ENCODE measurements around the gene CCDC71L. TPM values are rescaled to one million over a fixed set of nuclear protein-coding genes. Genes with fewer than 3 reads are reported as not detected.

Gene CCDC71L
- total and polyA plus RNA-seq, 7 donors = 2.8 to 12.4 (median 5.1) TPM

- no peak for DNase-seq
- no peak for ATAC-seq
- H3K9me3 ChIP-seq = peaks cover 8% of the 10 kb centered on the region
- H3K27me3 ChIP-seq (ENCODE audit: insufficient read depth in 3 of 3, low read length in 2 of 3) = no peaks in the 10 kb centered on the region
- H3K4me1 ChIP-seq = no peaks in the 10 kb centered on the region
- no peak for TF ChIP-seq CTCF (IDR thresholded peaks at IDR 0.05)
- 44 to 48% (median 45%) methylated on average over 6 of the region's 6 CpGs for WGBS, 3 donors
- no peaks in the 10 kb centered on the region for H3K36me3 ChIP-seq (ENCODE audit: insufficient read depth in 1 of 2, low read depth in 1 of 2)
- intact Hi-C loops (cut with DNase I) = no loop called here
- H3K4me3 ChIP-seq = no peak overlapping the region
- no peak overlapping the region for H3K27ac ChIP-seq
These were observed 49.7 kb downstream of the CCDC71L start for GRCh38 chr7:106610996-106611886.

DNA sequence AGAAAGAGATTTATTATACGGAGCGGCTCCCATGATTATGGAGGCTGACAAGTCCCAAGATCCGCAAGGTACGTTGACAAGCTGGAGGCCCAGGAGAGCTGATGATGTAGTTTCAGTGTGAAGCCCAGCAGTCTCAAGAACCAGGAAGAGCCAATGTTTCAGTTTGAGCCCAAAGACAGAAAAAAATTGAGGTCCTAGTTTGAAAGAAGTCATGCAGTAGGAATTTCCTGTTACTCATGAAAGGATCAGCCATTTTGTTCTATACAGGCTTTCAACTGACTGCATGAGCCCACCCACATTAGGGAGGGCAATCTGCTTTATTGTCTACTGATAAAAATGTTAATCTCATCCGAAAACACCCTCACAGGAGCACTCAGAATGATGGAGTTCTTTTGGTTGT lies 51.5 kb downstream of the CCDC71L start:
- WGBS, 3 donors = 85 to 93% (median 92%) methylated on average over 5 of the region's 5 CpGs
- H3K4me1 ChIP-seq = no peaks in the 10 kb centered on the region
- TF ChIP-seq CTCF (IDR thresholded peaks at IDR 0.05) = no peak
- DNase-seq (no peak), ATAC-seq (no peak)
- no peaks in the 10 kb centered on the region for H3K27me3 ChIP-seq (ENCODE audit: insufficient read depth in 3 of 3, low read length in 2 of 3)
- no peak overlapping the region for H3K4me3 ChIP-seq
- H3K36me3 ChIP-seq (ENCODE audit: insufficient read depth in 1 of 2, low read depth in 1 of 2) = no peaks in the 10 kb centered on the region
- intact Hi-C loops (cut with DNase I) = no loop called here
- H3K9me3 ChIP-seq = peaks cover 8% of the 10 kb centered on the region
- H3K27ac ChIP-seq = no peak overlapping the region

GRCh38 chr7:106608661-106609060 lies 52.3 kb downstream of the CCDC71L start:
- Histone ChIP-seq H3K27me3 (ENCODE audit: insufficient read depth in 3 of 3, low read length in 2 of 3) (no peaks in the 10 kb centered on the region), H3K4me1 (no peaks in the 10 kb centered on the region), H3K9me3 (peaks cover 8% of the 10 kb centered on the region), H3K4me3 (no peak overlapping the region), H3K27ac (no peak overlapping the region), H3K36me3 (ENCODE audit: insufficient read depth in 1 of 2, low read depth in 1 of 2) (no peaks in the 10 kb centered on the region)
- no peak for ATAC-seq
- 42 to 63% (median 57%) methylated on average over 1 of the region's 1 CpG for WGBS, 3 donors
- intact Hi-C loops (cut with DNase I) = no loop called here
- DNase-seq = no peak
- no peak for TF ChIP-seq CTCF (IDR thresholded peaks at IDR 0.05)

Other genes with a start within 250 kb of the CCDC71L start
- 1 to 10 TPM in 3 of 4 donors, under 1 TPM in 1; 0.74 to 1.6 (median 1.2) TPM for gene PIK3CG, start 204.1 kb upstream of the CCDC71L start, total RNA-seq
- under 1 TPM; 0.13 to 0.18 (median 0.16) TPM for gene PIK3CG, start 204.1 kb upstream of the CCDC71L start, polyA plus RNA-seq